ENCODE measurements around the gene ACD.

Gene ACD

GRCh38 chr16:67675999-67676398 is 15.9 kb upstream of the ACD start:
- no peak for DNase-seq (ENCODE audit: low read depth, low spot score)

GRCh38 chr16:67675579-67675935 is 15.5 kb upstream of the ACD start:
- no peak for DNase-seq (ENCODE audit: low read depth, low spot score)

- DNase-seq (ENCODE audit: low read depth, low spot score): no peak
These were observed 15.0 kb upstream of the ACD start for GRCh38 chr16:67674851-67675578.

- no peak for DNase-seq (ENCODE audit: low read depth, low spot score)
These were observed 13.9 kb upstream of the ACD start for GRCh38 chr16:67673712-67674580.

GRCh38 chr16:67672739-67673662 is 12.9 kb upstream of the ACD start:
- DNase-seq (ENCODE audit: low read depth, low spot score): no peak

GRCh38 chr16:67672306-67672705 is 12.2 kb upstream of the ACD start:
- no peak for DNase-seq (ENCODE audit: low read depth, low spot score)

GRCh38 chr16:67669499-67670101 is 9.5 kb upstream of the ACD start:
- DNase-seq (ENCODE audit: low read depth, low spot score): no peak

GRCh38 chr16:67668495-67669157 is 8.6 kb upstream of the ACD start:
- no peak for DNase-seq (ENCODE audit: low read depth, low spot score)

GRCh38 chr16:67667817-67668494 is 7.9 kb upstream of the ACD start:
- DNase-seq (ENCODE audit: low read depth, low spot score): peak; percentile 63

GRCh38 chr16:67667453-67667816 is 7.4 kb upstream of the ACD start:
- DNase-seq (ENCODE audit: low read depth, low spot score): no peak

GRCh38 chr16:67666559-67667452 is 6.7 kb upstream of the ACD start, which contains the start of the genes C16orf86 and ENKD1:
Gene C16orf86, plus strand, starts transcription at chr16:67666814. Its CDS starts 157 bp downstream, at chr16:67666971.
Gene ENKD1, minus strand, starts transcription at chr16:67666750. Its CDS starts 308 bp downstream, at chr16:67666442.
- peak; percentile 69 for DNase-seq (ENCODE audit: low read depth, low spot score)

GRCh38 chr16:67666032-67666551 is 6.0 kb upstream of the ACD start:
- no peak for DNase-seq (ENCODE audit: low read depth, low spot score)

GRCh38 chr16:67665598-67665997 is 5.5 kb upstream of the ACD start:
- DNase-seq (ENCODE audit: low read depth, low spot score): no peak

GRCh38 chr16:67664871-67665270 is 4.8 kb upstream of the ACD start:
- DNase-seq (ENCODE audit: low read depth, low spot score): no peak

- DNase-seq (ENCODE audit: low read depth, low spot score): no peak
These were observed 4.2 kb upstream of the ACD start for GRCh38 chr16:67664258-67664657.

GRCh38 chr16:67663877-67664222 is 3.8 kb upstream of the ACD start:
- no peak for DNase-seq (ENCODE audit: low read depth, low spot score)

- no peak for DNase-seq (ENCODE audit: low read depth, low spot score)
These were observed 3.3 kb upstream of the ACD start for GRCh38 chr16:67663151-67663876.

GRCh38 chr16:67662653-67663010 is 2.6 kb upstream of the ACD start:
- no peak for DNase-seq (ENCODE audit: low read depth, low spot score)

Data from activated CD4-positive, CD25-positive, alpha-beta regulatory T cell treated with anti-CD3 and anti-CD28 coated beads, Interleukin-2, amount 50 U/mL, for 16 hours (primary cell).